GM18511 (cell line): Measurements from ENCODE around the gene AMBRA1.
A peak's percentile ranks its signal among the peaks of the same experiment; 100 is the strongest.
"Not testable (repeated sequence)": the region's sequence is repeated elsewhere in the genome, so short reads cannot be mapped to it uniquely, and the experiment has no call there.

Experiments
- ATAC-seq: cut with Tn5 transposase; IDR thresholded peaks from one replicate; pipeline ENCODE4 v1.9.1; 2021; ENCODE audit warnings: mild to moderate bottlenecking, moderate library complexity; ENCODE audit not compliant: unreplicated experiment

AMBRA1 gene

GRCh38 chr11:46387456-46387855 lies 206.4 kb downstream of the AMBRA1 start:
- ATAC-seq, result no peak

DNA sequence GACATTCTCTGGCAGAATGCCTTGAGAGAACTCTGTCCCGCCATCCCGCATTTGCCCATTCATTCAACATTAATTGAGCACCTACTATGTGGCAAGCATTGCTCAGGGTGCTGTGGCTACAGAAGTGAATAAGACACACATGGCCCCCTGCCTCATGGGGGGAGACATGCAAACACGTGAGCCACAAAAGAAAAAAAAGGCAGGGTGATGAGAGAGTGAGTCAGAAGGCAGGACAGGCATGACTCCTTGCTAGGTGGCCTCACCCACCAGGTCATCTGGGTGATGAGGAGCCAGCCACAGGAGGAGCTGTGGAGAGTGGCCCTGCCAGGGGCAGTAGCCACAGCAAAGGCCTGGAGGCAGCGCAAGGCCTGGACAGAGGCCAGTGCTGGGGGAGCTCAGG lies 207.1 kb downstream of the AMBRA1 start:
- no peak for ATAC-seq

DNA sequence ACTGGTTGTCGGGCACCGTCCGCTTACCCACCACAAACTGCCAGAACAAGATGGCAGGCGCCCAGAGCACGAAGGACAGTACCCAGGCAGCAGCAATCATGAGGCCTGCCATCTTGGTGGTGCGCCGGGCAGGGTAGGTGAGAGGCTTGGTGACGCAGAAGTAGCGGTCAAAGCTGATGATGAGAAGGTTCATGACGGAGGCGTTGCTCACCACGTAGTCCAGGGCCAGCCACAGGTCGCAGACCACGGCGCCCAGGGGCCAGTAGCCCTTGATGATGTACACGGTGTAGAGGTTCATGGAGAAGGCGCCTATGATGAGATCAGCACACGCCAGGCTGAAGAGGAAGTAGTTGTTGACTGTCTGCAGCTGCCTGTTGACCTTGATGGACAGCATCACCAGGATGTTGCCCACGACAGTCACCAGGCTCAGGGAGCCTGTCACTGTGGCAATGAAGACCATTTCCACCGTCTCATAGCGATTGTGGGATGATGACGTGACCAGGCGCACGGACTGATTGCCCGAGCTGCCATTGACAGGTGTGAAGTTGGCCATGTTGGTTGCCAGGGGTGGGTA lies 207.7 kb downstream of the AMBRA1 start:
- no peak for ATAC-seq

- no peak for ATAC-seq
These were observed 208.4 kb downstream of the AMBRA1 start for GRCh38 chr11:46385169-46386004.

- ATAC-seq, result no peak
These were observed 209.7 kb downstream of the AMBRA1 start for GRCh38 chr11:46383974-46384701.

DNA sequence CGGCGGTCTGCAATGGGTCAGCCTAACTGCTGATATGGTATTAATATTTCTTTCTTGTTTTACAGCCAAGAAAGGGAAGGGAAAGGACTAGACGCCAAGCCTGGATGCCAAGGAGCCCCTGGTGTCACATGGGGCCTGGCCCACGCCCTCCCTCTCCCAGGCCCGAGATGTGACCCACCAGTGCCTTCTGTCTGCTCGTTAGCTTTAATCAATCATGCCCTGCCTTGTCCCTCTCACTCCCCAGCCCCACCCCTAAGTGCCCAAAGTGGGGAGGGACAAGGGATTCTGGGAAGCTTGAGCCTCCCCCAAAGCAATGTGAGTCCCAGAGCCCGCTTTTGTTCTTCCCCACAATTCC lies 210.4 kb downstream of the AMBRA1 start:
- ATAC-seq, result no peak

GRCh38 chr11:46382646-46383403 lies 211.0 kb downstream of the AMBRA1 start:
- no peak for ATAC-seq

DNA sequence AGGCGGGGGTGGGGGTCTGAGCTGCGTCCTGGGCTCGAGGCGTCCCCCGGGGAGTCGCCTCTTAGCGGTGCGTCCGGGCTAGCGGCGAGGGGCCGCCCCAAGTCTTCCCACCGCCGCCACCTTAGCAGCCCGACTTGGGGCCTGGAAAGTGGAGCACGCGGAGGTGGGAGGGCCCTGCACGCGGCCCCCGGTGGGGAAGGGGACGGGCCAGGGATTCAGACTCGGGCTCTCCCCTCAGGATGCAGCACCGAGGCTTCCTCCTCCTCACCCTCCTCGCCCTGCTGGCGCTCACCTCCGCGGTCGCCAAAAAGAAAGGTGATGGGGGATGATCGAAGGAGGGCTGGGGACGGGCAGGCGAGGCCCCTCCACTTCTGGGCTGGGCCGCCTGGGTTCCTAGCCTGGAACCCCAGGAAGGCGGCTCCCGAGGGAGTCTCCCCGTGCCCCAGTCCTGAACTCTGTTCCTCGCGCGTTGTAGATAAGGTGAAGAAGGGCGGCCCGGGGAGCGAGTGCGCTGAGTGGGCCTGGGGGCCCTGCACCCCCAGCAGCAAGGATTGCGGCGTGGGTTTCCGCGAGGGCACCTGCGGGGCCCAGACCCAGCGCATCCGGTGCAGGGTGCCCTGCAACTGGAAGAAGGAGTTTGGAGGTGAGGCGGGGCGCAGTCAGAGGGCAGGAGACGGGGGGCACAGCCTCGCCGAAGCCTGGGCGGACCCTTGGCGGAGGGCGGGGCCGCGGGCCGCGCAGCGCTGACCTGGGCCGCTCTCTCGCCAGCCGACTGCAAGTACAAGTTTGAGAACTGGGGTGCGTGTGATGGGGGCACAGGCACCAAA lies 211.8 kb downstream of the AMBRA1 start:
- peak; percentile 16 for ATAC-seq

- ATAC-seq, result peak; percentile 34
These were observed 212.6 kb downstream of the AMBRA1 start, which contains the start of gene MDK for GRCh38 chr11:46381048-46381818. MDK (plus strand) TSS chr11:46381669; CDS start chr11:46382058, 389 bp downstream.

DNA sequence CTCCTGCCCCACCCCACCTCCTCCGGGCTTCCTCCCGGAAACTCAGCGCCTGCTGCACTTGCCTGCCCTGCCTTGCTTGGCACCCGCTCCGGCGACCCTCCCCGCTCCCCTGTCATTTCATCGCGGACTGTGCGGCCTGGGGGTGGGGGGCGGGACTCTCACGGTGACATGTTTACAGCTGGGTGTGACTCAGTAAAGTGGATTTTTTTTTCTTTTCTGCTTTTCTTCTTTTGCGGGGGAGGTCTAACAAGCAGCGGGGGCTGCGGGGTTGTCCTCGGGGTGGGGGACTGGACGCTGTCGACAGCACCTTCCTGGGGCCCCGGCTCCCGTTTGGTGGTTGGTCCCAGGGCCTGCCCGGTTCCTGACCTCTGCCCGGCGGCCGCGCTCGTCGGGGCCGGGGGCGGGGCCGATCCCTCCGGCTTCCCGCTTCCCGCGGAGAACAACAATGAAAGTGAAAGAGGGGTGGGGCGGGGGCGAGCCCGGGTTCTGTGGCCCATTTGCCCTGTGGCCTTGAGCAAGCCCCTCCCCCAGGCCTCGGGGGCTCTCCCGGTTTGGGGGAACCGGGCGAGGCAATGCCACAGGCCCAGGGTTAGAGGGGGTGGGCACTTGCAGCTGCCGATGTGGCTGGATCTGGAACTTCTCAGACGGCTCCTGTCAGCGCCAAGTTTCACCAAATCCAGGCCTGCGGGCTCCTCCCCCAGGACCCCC lies 213.3 kb downstream of the AMBRA1 start:
- ATAC-seq, result peak; percentile 41

GRCh38 chr11:46379482-46380293 lies 214.1 kb downstream of the AMBRA1 start:
- ATAC-seq, result not testable (repeated sequence)

DNA sequence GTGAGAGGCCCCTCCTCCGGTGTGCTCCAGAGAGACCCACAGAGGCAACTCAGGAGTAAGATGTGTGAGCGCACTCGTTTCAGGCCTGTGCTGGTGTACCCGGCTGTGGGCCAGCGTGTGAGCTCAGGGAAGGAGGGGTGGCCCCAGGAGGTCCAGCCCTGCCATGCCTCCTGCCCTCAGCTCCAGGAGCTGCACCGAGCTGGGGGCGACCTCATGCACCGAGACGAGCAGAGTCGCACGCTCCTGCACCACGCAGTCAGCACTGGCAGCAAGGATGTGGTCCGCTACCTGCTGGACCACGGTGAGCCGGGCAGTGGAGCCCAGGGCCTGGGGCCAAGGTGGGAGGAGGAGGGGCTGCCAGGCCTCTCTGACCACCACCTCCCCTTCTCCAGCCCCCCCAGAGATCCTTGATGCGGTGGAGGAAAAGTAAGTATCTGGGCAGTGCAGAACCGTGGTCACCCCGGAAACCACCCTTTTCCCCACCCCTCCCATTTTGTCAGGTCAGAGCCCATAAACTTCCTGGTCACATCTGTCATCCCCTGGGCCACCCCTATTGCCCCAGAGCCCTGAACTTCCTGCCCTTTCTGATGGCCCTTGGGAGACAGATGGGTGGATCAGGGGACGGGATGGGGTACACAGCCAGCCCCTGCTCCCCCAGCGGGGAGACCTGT lies 214.9 kb downstream of the AMBRA1 start:
- no peak for ATAC-seq

DNA sequence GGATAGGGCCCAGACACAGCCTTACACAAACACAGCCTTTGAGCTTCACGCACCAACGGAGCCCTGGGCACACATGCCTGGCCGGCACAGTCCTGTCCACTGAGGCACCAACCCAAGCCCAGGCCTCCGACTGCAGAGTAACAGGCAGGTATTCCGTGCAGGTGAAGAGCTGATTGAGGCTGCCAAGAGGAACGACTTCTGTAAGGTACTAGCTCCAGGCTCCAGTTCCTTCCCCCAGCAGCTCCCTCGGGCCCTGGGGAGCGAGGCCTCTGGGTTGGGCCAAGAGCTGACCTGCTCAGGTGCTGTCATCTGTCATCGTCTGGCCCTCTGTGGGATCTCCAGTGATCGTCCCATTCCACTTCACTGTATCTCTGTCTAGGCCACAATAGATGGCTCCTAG lies 215.5 kb downstream of the AMBRA1 start:
- ATAC-seq, result no peak

DNA sequence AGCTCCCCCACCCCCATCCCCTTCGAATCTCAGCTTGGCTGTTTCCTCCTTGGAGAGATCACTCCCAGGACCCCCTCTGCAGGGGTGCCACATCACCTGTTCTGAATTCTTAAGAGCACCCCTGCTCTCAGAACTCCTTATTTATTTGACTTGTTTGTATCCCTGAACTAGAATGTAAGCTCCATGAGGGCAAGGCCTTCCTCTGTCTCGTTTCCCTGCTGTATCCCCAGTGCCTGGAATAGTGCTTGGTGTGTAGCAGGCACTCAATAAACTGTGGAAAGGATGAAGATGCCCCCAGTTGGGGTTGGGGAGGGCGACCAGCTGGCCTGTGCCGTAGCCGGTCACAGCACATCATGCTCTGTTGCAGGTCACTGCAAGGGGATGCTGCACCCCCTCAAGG lies 216.0 kb downstream of the AMBRA1 start:
- no peak for ATAC-seq

GRCh38 chr11:46377290-46377689 lies 216.5 kb downstream of the AMBRA1 start:
- ATAC-seq, result no peak

DNA sequence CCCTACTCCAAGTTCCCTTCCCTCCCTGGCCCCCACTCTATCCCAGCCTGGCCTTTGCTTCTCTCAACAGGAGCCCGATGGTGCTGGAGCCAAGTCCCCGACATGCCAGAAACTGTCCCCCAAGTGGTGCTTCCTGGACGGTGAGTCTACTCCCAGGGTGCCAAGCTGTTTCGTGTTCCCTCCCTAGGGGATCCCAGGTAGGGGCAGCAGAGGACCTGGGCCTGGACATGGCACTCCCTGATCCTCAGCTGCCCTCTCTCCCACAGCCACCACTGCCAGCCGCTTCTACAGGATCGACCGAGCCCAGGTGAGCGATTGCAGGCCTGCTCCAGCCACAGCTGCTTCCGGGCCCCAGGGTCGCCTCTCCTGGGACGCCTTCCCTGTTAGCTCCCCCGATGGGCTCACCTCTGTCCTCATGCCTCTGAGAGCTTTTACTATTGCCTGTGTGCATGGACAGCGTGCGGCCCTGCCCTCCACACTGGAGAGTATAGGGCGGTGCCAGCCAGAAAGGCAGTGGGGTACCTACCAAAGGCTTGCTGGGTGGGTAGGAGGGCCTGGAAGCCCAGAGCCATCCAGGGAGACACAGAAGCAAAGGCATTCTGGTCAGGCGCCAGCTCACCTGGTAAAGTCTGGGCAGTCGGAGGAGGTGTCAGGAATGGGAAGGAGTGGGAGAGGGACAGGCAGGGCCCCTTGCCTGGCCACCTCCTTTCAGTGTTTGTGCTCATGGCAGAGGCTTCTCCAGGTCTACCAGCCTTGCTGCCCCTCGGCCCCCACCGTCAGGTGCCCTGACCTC lies 217.4 kb downstream of the AMBRA1 start:
- no peak for ATAC-seq
